T1000 (cell line): ENCODE results near the gene CCL27.

Source experiments
- DNase-seq: peaks from one replicate; lab custom pipeline; 2025; ENCODE audit warnings: mixed read lengths; lab: John Stamatoyannopoulos, UW

CCL27 gene

GRCh38 chr9:34625186-34625486, 37.3 kb downstream of the CCL27 start:
- DNase-seq, result no peak

- DNase-seq, result no peak
Measured at GRCh38 chr9:34624475-34625185, 37.8 kb downstream of the CCL27 start.

DNA sequence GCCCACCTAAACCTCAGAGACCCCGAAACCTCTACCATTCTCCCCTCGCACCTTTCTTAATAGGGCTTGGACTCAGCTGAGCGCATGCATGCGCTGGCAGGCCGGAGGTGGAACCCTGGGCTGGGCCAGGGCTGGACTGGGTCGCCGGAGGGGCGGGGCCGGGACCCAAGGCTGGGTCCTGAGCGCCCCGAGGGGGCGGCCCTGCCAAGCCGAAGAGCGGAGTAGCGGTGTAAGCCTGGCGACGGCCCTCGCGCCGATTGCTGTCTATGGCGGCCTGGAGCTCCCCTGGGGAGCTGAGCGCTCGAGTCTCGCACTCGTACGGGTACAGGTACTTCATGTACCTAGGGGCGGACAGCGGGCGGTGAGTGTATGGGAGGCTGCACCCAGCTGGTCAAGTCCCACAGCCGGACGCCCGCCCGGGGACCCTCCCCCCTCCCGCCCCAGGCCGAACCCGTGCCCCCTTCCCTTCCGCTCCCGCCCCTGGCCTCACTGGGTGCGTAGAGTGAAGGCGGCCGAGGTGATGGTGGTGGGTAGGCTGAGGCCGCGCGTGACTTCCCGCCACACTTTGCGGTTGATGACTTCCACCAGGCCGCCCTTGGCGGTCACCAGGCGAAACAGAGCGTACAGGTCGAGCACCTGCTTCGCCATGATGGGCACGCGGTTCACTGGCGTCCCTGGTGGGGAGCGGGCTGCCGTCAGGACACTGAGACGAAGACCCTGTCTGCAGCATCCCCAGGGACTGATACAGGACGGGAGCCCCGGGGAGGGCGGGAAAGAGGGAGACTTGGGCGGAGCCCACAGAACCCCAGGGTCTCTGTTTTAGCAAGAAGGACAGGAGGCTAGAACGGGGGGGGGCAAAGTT, 38.9 kb downstream of the CCL27 start:
- DNase-seq, result no peak

GRCh38 chr9:34620061-34620994, 42.1 kb downstream of the CCL27 start, which contains the start of gene DCTN3:
TSS of gene DCTN3 (minus strand) at chr9:34620495. CDS start at chr9:34620464, 31 bp downstream.
- peak; percentile 54 for DNase-seq

DNA sequence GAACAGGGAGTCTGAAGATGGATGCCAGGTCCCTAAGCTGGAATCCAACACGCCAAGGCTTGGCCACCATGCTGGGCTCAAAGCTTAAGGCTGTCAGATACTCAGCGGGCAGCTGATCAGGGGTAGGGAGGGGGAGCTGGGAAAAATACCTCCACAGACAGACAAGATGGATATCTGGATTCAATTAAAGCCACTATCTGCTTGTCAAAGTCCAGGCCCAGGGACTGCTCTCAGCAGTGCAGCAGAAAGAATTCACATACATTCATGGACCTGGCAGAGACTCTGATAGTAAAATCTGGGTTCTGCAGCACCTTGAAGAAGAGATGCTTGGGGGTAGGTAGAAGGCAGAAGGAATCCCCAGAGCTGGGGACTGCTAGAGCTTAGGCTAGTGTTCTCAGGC, 47.3 kb downstream of the CCL27 start:
- DNase-seq, result no peak

- peak; percentile 40 for DNase-seq
Measured at GRCh38 chr9:34612788-34613390, 49.6 kb downstream of the CCL27 start.
